Measurements from ENCODE around the gene HMX3. TPM values are rescaled to one million over a fixed set of nuclear protein-coding genes. Genes with fewer than 3 reads are reported as not detected.

HMX3 gene
- polyA plus RNA-seq, 1 donor from 2014 or later: not detected

DNA sequence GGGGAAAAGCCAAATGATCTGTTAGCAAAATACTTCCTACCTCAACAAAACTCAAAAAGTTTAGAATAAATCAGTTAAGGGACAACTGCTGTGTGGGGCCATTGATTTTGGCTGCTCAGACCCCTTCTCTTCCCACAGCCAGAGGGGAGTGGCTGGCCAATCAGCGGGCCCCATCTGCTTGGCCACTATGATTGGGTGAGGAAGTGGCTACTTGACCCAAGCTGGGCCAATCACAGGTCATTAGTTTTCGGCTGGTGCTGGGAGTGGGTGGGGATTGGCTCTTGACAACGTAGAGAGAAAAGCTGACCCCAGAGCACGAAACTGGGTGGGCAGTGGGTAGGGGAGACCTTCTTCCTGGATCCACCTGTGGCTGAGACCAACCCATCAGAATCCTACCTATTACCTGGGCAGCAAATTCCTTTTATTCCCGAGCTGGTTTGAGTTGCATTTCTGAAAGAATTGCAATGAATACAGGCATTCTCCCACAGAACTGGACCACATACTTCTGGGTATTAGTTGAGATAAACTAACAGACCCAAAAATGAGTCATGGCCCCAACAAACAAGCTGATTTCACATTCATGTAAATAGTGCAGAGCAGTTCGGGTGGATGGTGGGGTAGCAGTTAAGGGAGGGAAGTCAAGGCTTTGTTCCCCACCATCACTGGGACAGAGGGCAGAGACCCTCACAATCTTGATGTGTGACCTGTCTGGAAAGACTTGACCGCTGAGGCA lies 35.6 kb upstream of the HMX3 start:
- Histone ChIP-seq H4K20me1 (ENCODE audit: insufficient read depth) (no peaks in the 10 kb centered on the region), H3K9ac (ENCODE audit: low read length) (no peak overlapping the region), H2AFZ (ENCODE audit: low read depth, low read length) (no peak overlapping the region), H3K4me2 (ENCODE audit: low read length) (no peak overlapping the region), H3K4me3 (ENCODE audit: low read length) (no peak overlapping the region), H3K79me2 (replicated peaks; ENCODE audit: insufficient read depth, low read length) (no peaks in the 10 kb centered on the region), H3K36me3 (ENCODE audit: insufficient read depth, low read length) (no peaks in the 10 kb centered on the region), H3K9me3 (ENCODE audit: low read length) (no peaks in the 10 kb centered on the region), H3F3A (ENCODE audit: insufficient read depth, low read length, poor library complexity, severe bottlenecking) (no peaks in the 10 kb centered on the region), H3K27me3 (ENCODE audit: insufficient read depth, low read depth, low read length) (peaks cover 5% of the 10 kb centered on the region), H3K27ac (ENCODE audit: low read length) (no peak overlapping the region), H3K9me2 (ENCODE audit: insufficient read depth, low read length) (no peaks in the 10 kb centered on the region)
- no peak for TF ChIP-seq MXI1 (conservative IDR thresholded peaks at IDR 0.05; ENCODE audit: poor library complexity, severe bottlenecking)
- TF ChIP-seq TAF1 (IDR thresholded peaks at IDR 0.05; ENCODE audit: low read depth): no peak
- TF ChIP-seq EZH2 (IDR thresholded peaks at IDR 0.05; ENCODE audit: borderline replicate concordance, insufficient read depth, low read length, poor library complexity, severe bottlenecking): no peak
- no peak for TF ChIP-seq EP300 (conservative IDR thresholded peaks at IDR 0.05; ENCODE audit: poor library complexity, severe bottlenecking)
- no peak for TF ChIP-seq RAD21 (conservative IDR thresholded peaks at IDR 0.05)
- TF ChIP-seq, protein P1, sequence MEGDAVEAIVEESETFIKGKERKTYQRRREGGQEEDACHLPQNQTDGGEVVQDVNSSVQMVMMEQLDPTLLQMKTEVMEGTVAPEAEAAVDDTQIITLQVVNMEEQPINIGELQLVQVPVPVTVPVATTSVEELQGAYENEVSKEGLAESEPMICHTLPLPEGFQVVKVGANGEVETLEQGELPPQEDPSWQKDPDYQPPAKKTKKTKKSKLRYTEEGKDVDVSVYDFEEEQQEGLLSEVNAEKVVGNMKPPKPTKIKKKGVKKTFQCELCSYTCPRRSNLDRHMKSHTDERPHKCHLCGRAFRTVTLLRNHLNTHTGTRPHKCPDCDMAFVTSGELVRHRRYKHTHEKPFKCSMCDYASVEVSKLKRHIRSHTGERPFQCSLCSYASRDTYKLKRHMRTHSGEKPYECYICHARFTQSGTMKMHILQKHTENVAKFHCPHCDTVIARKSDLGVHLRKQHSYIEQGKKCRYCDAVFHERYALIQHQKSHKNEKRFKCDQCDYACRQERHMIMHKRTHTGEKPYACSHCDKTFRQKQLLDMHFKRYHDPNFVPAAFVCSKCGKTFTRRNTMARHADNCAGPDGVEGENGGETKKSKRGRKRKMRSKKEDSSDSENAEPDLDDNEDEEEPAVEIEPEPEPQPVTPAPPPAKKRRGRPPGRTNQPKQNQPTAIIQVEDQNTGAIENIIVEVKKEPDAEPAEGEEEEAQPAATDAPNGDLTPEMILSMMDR (IDR thresholded peaks at IDR 0.05; ENCODE audit: poor library complexity, severe bottlenecking): no peak
- no peak for TF ChIP-seq SMC3 (conservative IDR thresholded peaks at IDR 0.05; ENCODE audit: poor library complexity)
- no peak for TF ChIP-seq POLR2AphosphoS5 (IDR thresholded peaks at IDR 0.05)
- TF ChIP-seq, protein P2, sequence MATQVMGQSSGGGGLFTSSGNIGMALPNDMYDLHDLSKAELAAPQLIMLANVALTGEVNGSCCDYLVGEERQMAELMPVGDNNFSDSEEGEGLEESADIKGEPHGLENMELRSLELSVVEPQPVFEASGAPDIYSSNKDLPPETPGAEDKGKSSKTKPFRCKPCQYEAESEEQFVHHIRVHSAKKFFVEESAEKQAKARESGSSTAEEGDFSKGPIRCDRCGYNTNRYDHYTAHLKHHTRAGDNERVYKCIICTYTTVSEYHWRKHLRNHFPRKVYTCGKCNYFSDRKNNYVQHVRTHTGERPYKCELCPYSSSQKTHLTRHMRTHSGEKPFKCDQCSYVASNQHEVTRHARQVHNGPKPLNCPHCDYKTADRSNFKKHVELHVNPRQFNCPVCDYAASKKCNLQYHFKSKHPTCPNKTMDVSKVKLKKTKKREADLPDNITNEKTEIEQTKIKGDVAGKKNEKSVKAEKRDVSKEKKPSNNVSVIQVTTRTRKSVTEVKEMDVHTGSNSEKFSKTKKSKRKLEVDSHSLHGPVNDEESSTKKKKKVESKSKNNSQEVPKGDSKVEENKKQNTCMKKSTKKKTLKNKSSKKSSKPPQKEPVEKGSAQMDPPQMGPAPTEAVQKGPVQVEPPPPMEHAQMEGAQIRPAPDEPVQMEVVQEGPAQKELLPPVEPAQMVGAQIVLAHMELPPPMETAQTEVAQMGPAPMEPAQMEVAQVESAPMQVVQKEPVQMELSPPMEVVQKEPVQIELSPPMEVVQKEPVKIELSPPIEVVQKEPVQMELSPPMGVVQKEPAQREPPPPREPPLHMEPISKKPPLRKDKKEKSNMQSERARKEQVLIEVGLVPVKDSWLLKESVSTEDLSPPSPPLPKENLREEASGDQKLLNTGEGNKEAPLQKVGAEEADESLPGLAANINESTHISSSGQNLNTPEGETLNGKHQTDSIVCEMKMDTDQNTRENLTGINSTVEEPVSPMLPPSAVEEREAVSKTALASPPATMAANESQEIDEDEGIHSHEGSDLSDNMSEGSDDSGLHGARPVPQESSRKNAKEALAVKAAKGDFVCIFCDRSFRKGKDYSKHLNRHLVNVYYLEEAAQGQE (IDR thresholded peaks at IDR 0.05; ENCODE audit: borderline replicate concordance): no peak

DNA sequence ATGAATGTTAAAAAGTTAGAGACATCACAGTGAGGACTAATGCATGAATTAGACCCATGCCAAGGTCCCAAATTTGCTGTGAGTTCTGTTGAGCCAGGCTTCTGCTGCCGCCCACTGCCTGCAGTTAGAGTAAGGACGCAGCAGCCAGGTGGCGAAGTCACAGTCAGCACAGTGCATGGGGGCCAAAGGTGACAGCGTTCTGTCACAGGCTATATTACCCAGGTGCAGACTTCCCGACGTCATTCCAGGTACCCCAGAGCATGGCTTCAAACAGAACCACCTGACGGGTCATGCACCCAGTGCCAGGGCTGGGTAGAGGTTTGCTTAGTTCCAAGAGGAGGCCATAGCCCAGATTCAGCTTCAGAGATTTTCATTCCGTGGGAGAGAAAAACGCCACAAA lies 33.9 kb upstream of the HMX3 start:
- no peaks in the 10 kb centered on the region for H3F3A ChIP-seq (ENCODE audit: insufficient read depth, low read length, poor library complexity, severe bottlenecking)
- no peak overlapping the region for H3K4me3 ChIP-seq (ENCODE audit: low read length)
- no peak overlapping the region for H2AFZ ChIP-seq (ENCODE audit: low read depth, low read length)
- H3K9ac ChIP-seq (ENCODE audit: low read length): no peak overlapping the region
- no peaks in the 10 kb centered on the region for H3K36me3 ChIP-seq (ENCODE audit: insufficient read depth, low read length)
- no peak for TF ChIP-seq TAF1 (IDR thresholded peaks at IDR 0.05; ENCODE audit: low read depth)
- no peak for TF ChIP-seq MXI1 (conservative IDR thresholded peaks at IDR 0.05; ENCODE audit: poor library complexity, severe bottlenecking)
- no peak for TF ChIP-seq SMC3 (conservative IDR thresholded peaks at IDR 0.05; ENCODE audit: poor library complexity)
- TF ChIP-seq EZH2 (IDR thresholded peaks at IDR 0.05; ENCODE audit: borderline replicate concordance, insufficient read depth, low read length, poor library complexity, severe bottlenecking): no peak
- no peak for TF ChIP-seq POLR2AphosphoS5 (IDR thresholded peaks at IDR 0.05)
- TF ChIP-seq, protein P1 (IDR thresholded peaks at IDR 0.05; ENCODE audit: poor library complexity, severe bottlenecking): no peak
- TF ChIP-seq EP300 (conservative IDR thresholded peaks at IDR 0.05; ENCODE audit: poor library complexity, severe bottlenecking): no peak
- TF ChIP-seq, protein P2 (IDR thresholded peaks at IDR 0.05; ENCODE audit: borderline replicate concordance): no peak
- TF ChIP-seq RAD21 (conservative IDR thresholded peaks at IDR 0.05): no peak
- no peaks in the 10 kb centered on the region for H3K9me3 ChIP-seq (ENCODE audit: low read length)
- H3K27me3 ChIP-seq (ENCODE audit: insufficient read depth, low read depth, low read length): peaks cover 5% of the 10 kb centered on the region
- H3K79me2 ChIP-seq (replicated peaks; ENCODE audit: insufficient read depth, low read length): no peaks in the 10 kb centered on the region
- H3K27ac ChIP-seq (ENCODE audit: low read length): no peak overlapping the region
- H4K20me1 ChIP-seq (ENCODE audit: insufficient read depth): no peaks in the 10 kb centered on the region
- H3K9me2 ChIP-seq (ENCODE audit: insufficient read depth, low read length): no peaks in the 10 kb centered on the region
- no peak overlapping the region for H3K4me2 ChIP-seq (ENCODE audit: low read length)
